ENCODE measurements around the gene ATP1A2.

Gene ATP1A2

GRCh38 chr1:160101037-160101716 lies 14.4 kb upstream of the ATP1A2 start:
- TF ChIP-seq CTCF (IDR thresholded peaks at IDR 0.05; ENCODE audit: low read length, missing control alignments): peak; percentile 87
- H3K4me3 ChIP-seq (replicated peaks; ENCODE audit: low read depth, low read length): no peak overlapping the region
- peak; percentile 72 for DNase-seq (ENCODE audit: low read depth)

- no peak for TF ChIP-seq CTCF (IDR thresholded peaks at IDR 0.05; ENCODE audit: low read length, missing control alignments)
- no peak for DNase-seq (ENCODE audit: low read depth)
- H3K4me3 ChIP-seq (replicated peaks; ENCODE audit: low read depth, low read length): no peak overlapping the region
These were observed 13.6 kb upstream of the ATP1A2 start for GRCh38 chr1:160101717-160102522.

- DNase-seq (ENCODE audit: low read depth): no peak
- no peak for TF ChIP-seq CTCF (IDR thresholded peaks at IDR 0.05; ENCODE audit: low read length, missing control alignments)
- no peak overlapping the region for H3K4me3 ChIP-seq (replicated peaks; ENCODE audit: low read depth, low read length)
These were observed 11.7 kb upstream of the ATP1A2 start for GRCh38 chr1:160103658-160104408.

- DNase-seq (ENCODE audit: low read depth): no peak
- no peak for TF ChIP-seq CTCF (IDR thresholded peaks at IDR 0.05; ENCODE audit: low read length, missing control alignments)
- H3K4me3 ChIP-seq (replicated peaks; ENCODE audit: low read depth, low read length): no peak overlapping the region
These were observed 11.1 kb upstream of the ATP1A2 start for GRCh38 chr1:160104486-160104885.

- TF ChIP-seq CTCF (IDR thresholded peaks at IDR 0.05; ENCODE audit: low read length, missing control alignments): no peak
- DNase-seq (ENCODE audit: low read depth): no peak
- H3K4me3 ChIP-seq (replicated peaks; ENCODE audit: low read depth, low read length): no peak overlapping the region
These were observed 10.4 kb upstream of the ATP1A2 start for GRCh38 chr1:160105155-160105554.

- no peak overlapping the region for H3K4me3 ChIP-seq (replicated peaks; ENCODE audit: low read depth, low read length)
- no peak for DNase-seq (ENCODE audit: low read depth)
- no peak for TF ChIP-seq CTCF (IDR thresholded peaks at IDR 0.05; ENCODE audit: low read length, missing control alignments)
These were observed 8.0 kb upstream of the ATP1A2 start for GRCh38 chr1:160107512-160107911.

Data from fibroblast of pulmonary artery (primary cell).